ENCODE measurements around the gene ZNF771.
"Not testable (repeated sequence)": the region's sequence is repeated elsewhere in the genome, so short reads cannot be mapped to it uniquely, and the experiment has no call there.

ZNF771 gene

GRCh38 chr16:30383521-30383920 lies 23.9 kb upstream of the ZNF771 start:
- H3K4me1 ChIP-seq (ENCODE audit: low read depth, poor library complexity, severe bottlenecking) = no peaks in the 10 kb centered on the region

DNA sequence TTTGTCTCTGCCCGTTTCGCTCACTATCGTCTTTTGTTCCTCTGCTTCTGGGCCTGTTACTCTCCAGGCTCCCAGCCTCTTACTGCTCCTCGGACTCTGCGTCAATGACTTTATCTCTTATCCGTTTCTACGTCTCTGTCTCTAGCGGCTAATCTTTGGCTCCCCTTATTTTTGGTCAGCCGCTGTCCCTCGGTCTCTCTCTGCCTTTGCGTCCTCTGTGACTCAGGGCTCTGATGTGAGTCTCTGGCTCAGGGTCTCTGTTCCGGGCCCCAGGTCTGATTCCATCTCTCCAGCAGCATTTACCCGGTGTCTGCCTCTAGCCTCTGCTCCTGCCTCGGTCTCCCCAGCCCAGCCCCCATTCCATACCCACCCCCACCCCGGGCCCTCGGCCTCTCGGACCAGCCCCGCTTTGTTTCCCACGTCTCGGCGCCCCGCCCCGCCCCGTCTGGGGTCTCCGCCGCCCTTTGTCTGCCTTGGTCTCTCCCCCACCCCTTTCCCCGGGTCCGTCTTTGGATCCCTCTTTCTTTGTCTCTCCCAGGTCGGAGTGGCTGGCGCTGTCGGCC lies 12.7 kb upstream of the ZNF771 start:
- H4K20me1 ChIP-seq (ENCODE audit: insufficient read depth) = no peaks in the 10 kb centered on the region
- H3K79me2 ChIP-seq (ENCODE audit: insufficient read depth, low read depth) = peaks cover 13% of the 10 kb centered on the region; the same call in 1 of the 2 replicates
- peak overlapping the region; percentile 60; the same call in 1 of the 2 replicates for H3K9ac ChIP-seq
- no peak overlapping the region for H3K4me3 ChIP-seq (IDR thresholded peaks at IDR 0.05; ENCODE audit: insufficient read depth, low read depth, low read length)
- peaks cover 14% of the 10 kb centered on the region for H3K4me1 ChIP-seq (ENCODE audit: low read depth, poor library complexity, severe bottlenecking)
- H3K4me2 ChIP-seq = peak overlapping the region; percentile 72
- H3K36me3 ChIP-seq (ENCODE audit: insufficient read depth) = 0 out of 2 replicates have a peak, but pooled peaks cover 3% of the 10 kb centered on the region
- peak overlapping the region; percentile 87 for H2AFZ ChIP-seq (ENCODE audit: low read depth)
- H3K27me3 ChIP-seq (ENCODE audit: insufficient read depth, low read depth) = no peaks in the 10 kb centered on the region
- H3K27ac ChIP-seq = no peak overlapping the region
- TF ChIP-seq, protein P1, sequence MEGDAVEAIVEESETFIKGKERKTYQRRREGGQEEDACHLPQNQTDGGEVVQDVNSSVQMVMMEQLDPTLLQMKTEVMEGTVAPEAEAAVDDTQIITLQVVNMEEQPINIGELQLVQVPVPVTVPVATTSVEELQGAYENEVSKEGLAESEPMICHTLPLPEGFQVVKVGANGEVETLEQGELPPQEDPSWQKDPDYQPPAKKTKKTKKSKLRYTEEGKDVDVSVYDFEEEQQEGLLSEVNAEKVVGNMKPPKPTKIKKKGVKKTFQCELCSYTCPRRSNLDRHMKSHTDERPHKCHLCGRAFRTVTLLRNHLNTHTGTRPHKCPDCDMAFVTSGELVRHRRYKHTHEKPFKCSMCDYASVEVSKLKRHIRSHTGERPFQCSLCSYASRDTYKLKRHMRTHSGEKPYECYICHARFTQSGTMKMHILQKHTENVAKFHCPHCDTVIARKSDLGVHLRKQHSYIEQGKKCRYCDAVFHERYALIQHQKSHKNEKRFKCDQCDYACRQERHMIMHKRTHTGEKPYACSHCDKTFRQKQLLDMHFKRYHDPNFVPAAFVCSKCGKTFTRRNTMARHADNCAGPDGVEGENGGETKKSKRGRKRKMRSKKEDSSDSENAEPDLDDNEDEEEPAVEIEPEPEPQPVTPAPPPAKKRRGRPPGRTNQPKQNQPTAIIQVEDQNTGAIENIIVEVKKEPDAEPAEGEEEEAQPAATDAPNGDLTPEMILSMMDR (conservative IDR thresholded peaks at IDR 0.05; ENCODE audit: low read depth, low read length) = no peak

More at GRCh38 chr16:30383521-30383920, 23.9 kb upstream of the ZNF771 start:
- Histone ChIP-seq H3K4me2 (no peak overlapping the region), H3K27me3 (ENCODE audit: insufficient read depth, low read depth) (no peaks in the 10 kb centered on the region), H3K4me3 (IDR thresholded peaks at IDR 0.05; ENCODE audit: insufficient read depth, low read depth, low read length) (no peak overlapping the region), H2AFZ (ENCODE audit: low read depth) (no peak overlapping the region), H3K79me2 (ENCODE audit: insufficient read depth, low read depth) (0 out of 2 replicates have a peak, but pooled peaks cover 4% of the 10 kb centered on the region), H3K9ac (no peak overlapping the region), H3K27ac (no peak overlapping the region), H4K20me1 (ENCODE audit: insufficient read depth) (no peaks in the 10 kb centered on the region), H3K36me3 (ENCODE audit: insufficient read depth) (no peaks in the 10 kb centered on the region)
- TF ChIP-seq, protein P1 (conservative IDR thresholded peaks at IDR 0.05; ENCODE audit: low read depth, low read length) = no peak

DNA sequence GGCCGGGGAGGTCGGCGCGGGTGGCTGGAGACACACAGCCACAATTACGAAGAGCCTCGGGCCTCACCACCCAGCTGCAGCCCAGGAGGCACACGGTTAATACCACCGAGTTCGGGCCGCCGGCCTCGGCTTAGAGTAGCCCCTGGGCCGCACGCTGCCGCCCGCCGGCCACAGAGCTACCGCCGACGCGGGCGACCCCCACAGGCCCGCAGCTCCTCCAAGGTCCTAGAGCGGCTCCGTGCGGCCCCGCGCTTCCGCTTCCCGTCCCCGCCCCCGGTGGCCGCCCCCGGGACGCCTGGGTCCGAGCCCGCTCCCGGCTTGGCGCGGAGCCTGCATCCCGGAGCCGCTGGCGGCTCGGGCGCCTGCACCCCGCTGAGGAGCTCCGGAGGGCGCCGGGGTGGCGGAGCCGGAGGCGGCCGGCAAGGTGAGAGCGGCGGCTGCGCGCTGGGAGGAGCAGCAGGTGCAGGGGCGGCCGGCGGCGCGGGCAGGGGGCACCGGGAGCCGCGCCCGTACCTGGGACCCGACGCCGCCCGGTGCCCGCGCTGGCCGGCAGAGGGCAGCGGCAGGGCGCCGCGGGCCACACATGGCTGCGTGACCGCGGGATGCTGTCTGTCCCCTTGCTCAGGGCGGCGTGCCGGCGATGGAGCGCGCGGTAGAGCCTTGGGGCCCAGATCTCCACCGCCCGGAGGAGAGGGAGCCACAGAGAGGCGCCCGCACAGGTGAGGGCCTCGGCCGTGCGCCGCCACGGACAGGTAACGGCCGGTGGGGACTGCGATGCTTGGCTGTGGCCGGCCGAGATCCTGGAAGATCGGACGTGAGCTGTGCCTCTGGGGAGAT lies 12.0 kb upstream of the ZNF771 start, which contains the start of gene ZNF48:
Gene ZNF48 (plus strand): TSS at position 266 of the 837 bp plus-strand sequence. CDS start 375 bp downstream, at position 641.
- TF ChIP-seq, protein P1 (conservative IDR thresholded peaks at IDR 0.05; ENCODE audit: low read depth, low read length) = no peak
- Histone ChIP-seq H3K79me2 (ENCODE audit: insufficient read depth, low read depth) (peaks cover 13% of the 10 kb centered on the region; the same call in 1 of the 2 replicates), H3K27me3 (ENCODE audit: insufficient read depth, low read depth) (no peaks in the 10 kb centered on the region), H3K9ac (peak within 1 kb of the TSS; percentile 60), H3K4me1 (ENCODE audit: low read depth, poor library complexity, severe bottlenecking) (peaks cover 14% of the 10 kb centered on the region), H4K20me1 (ENCODE audit: insufficient read depth) (no peaks in the 10 kb centered on the region), H3K27ac (peak within 1 kb of the TSS; percentile 36; the same call in 1 of the 2 replicates), H3K4me3 (IDR thresholded peaks at IDR 0.05; ENCODE audit: insufficient read depth, low read depth, low read length) (no peak within 1 kb of the TSS), H3K4me2 (peak within 1 kb of the TSS; percentile 93), H2AFZ (ENCODE audit: low read depth) (peak within 1 kb of the TSS; percentile 87), H3K36me3 (ENCODE audit: insufficient read depth) (0 out of 2 replicates have a peak, but pooled peaks cover 3% of the 10 kb centered on the region)

- no peaks in the 10 kb centered on the region for H4K20me1 ChIP-seq (ENCODE audit: insufficient read depth)
- H3K36me3 ChIP-seq (ENCODE audit: insufficient read depth) = 0 out of 2 replicates have a peak, but pooled peaks cover 3% of the 10 kb centered on the region
- peaks cover 13% of the 10 kb centered on the region; the same call in 1 of the 2 replicates for H3K79me2 ChIP-seq (ENCODE audit: insufficient read depth, low read depth)
- TF ChIP-seq, protein P1 (conservative IDR thresholded peaks at IDR 0.05; ENCODE audit: low read depth, low read length) = no peak
- peak overlapping the region; percentile 87 for H2AFZ ChIP-seq (ENCODE audit: low read depth)
- H3K4me2 ChIP-seq = peak overlapping the region; percentile 93
- no peaks in the 10 kb centered on the region for H3K27me3 ChIP-seq (ENCODE audit: insufficient read depth, low read depth)
- peak overlapping the region; percentile 36; the same call in 1 of the 2 replicates for H3K27ac ChIP-seq
- H3K9ac ChIP-seq = peak overlapping the region; percentile 60; the same call in 1 of the 2 replicates
- no peak overlapping the region for H3K4me3 ChIP-seq (IDR thresholded peaks at IDR 0.05; ENCODE audit: insufficient read depth, low read depth, low read length)
- peaks cover 14% of the 10 kb centered on the region for H3K4me1 ChIP-seq (ENCODE audit: low read depth, poor library complexity, severe bottlenecking)
Measured at GRCh38 chr16:30395992-30396585, 11.3 kb upstream of the ZNF771 start.

- not testable (repeated sequence) for H3K27ac ChIP-seq; H3K27me3 ChIP-seq (ENCODE audit: insufficient read depth, low read depth); H2AFZ ChIP-seq (ENCODE audit: low read depth); H3K4me3 ChIP-seq (IDR thresholded peaks at IDR 0.05; ENCODE audit: insufficient read depth, low read depth, low read length); H4K20me1 ChIP-seq (ENCODE audit: insufficient read depth); H3K36me3 ChIP-seq (ENCODE audit: insufficient read depth); H3K9ac ChIP-seq
- H3K79me2 ChIP-seq (ENCODE audit: insufficient read depth, low read depth) = peaks cover 13% of the 10 kb centered on the region; the same call in 1 of the 2 replicates
- peaks cover 14% of the 10 kb centered on the region for H3K4me1 ChIP-seq (ENCODE audit: low read depth, poor library complexity, severe bottlenecking)
- peak overlapping the region; percentile 93 for H3K4me2 ChIP-seq
Measured at GRCh38 chr16:30396627-30397026, 10.8 kb upstream of the ZNF771 start.

Measured in KMS-11 (cell line).